ENCODE results near the gene ERC2. TPM values are rescaled to one million over a fixed set of nuclear protein-coding genes. Genes with fewer than 3 reads are reported as not detected.
A peak's percentile ranks its signal among the peaks of the same experiment; 100 is the strongest.

The ERC2 gene
- total and polyA plus RNA-seq, 2 of the 13 experiments (the other 11 are each of a cell fraction or from before 2014, with no cell fraction given) = 0.16 to 0.22 TPM

- intact Hi-C loops (cut with micrococcal nuclease; ENCODE audit: unreplicated experiment) (no loop called here), in situ Hi-C loops (cut with HindIII; ENCODE audit: extremely low pct_ligation_motif_present, low pct_unique_long_range_greater_than_20kb) (no loop called here)
- ChIA-PET CTCF (ENCODE audit: low intra/inter-chr PET ratio, low total read pairs) (no interaction called here), POLR2A (no interaction called here)
- no peak overlapping the region for H3K4me3 ChIP-seq (replicated peaks in 1 of 3; ENCODE audit: insufficient read depth in 1 of 3, low read depth in 2 of 3, low read length in 3 of 3)
- no peaks in the 10 kb centered on the region for H3K79me2 ChIP-seq (ENCODE audit: insufficient read depth, low read length)
- H3K27ac ChIP-seq (ENCODE audit: extremely low read length, insufficient read depth, low read length) = no peak overlapping the region
- H3K9me3 ChIP-seq (ENCODE audit: low read length) = no peaks in the 10 kb centered on the region
- no peaks in the 10 kb centered on the region for H4K20me1 ChIP-seq (ENCODE audit: insufficient read depth, low read length)
- DNase-seq (ENCODE audit: low spot score) = no peak
- FAIRE-seq = no peak
- H2AFZ ChIP-seq (ENCODE audit: low read length) = no peak overlapping the region
- no peaks in the 10 kb centered on the region for H3K4me1 ChIP-seq (ENCODE audit: insufficient read depth, low read length)
- no peak overlapping the region for H3K9ac ChIP-seq (ENCODE audit: insufficient read depth, low read depth, low read length)
- no peak overlapping the region for H3K4me2 ChIP-seq (ENCODE audit: low read depth, low read length)
- TF ChIP-seq RNF2 (conservative IDR thresholded peaks at IDR 0.05; ENCODE audit: low read depth) (no peak), CREB1 (IDR thresholded peaks at IDR 0.05) (peak; percentile 77), CREB1 (CRISPR knock-in tag; IDR thresholded peaks at IDR 0.05) (no peak), ATF7 (IDR thresholded peaks at IDR 0.05) (peak; percentile 70; the same call in 1 of the 2 replicates), ATF7 (CRISPR knock-in tag; IDR thresholded peaks at IDR 0.05) (no peak), TFE3 (CRISPR knock-in tag; IDR thresholded peaks at IDR 0.05) (no peak), ZNF30 (CRISPR knock-in tag; IDR thresholded peaks at IDR 0.05) (no peak), KLF15 (CRISPR knock-in tag; IDR thresholded peaks at IDR 0.05; ENCODE audit: borderline replicate concordance) (no peak), FOXO4 (CRISPR knock-in tag; conservative IDR thresholded peaks at IDR 0.05) (no peak), IRX3 (CRISPR knock-in tag; IDR thresholded peaks at IDR 0.05; ENCODE audit: borderline replicate concordance, low read depth) (no peak), RAD51 (IDR thresholded peaks at IDR 0.05; ENCODE audit: borderline replicate concordance) (no peak)
- no peaks in the 10 kb centered on the region for H3K36me3 ChIP-seq (replicated peaks in 1 of 2; ENCODE audit: control insufficient read depth in 1 of 2, insufficient read depth in 2 of 2, low read length in 2 of 2)
- no TSS peak for BruUV-seq (replicated peaks)
- no peak for ATAC-seq
- H3K27me3 ChIP-seq (ENCODE audit: control insufficient read depth in 1 of 2, insufficient read depth in 2 of 2, low read length in 2 of 2) = peaks cover 0 to 1% of the 10 kb centered on the region in 2 experiments; a peak in 2 of 5 replicates
- WGBS (ENCODE audit: low lambda C conversion rate) = 30% methylated on average over 3 of the region's 3 CpGs
Measured at GRCh38 chr3:55514962-55515361, 953.3 kb downstream of the ERC2 start.
